NCI-H2196 (cell line): Measurements from ENCODE around the gene LRP1B.
"Not testable (repeated sequence)": the region's sequence is repeated elsewhere in the genome, so short reads cannot be mapped to it uniquely, and the experiment has no call there.

ENCODE experiments used
- DNase-seq: peaks from one replicate; lab custom pipeline; 2025; ENCODE audit not compliant: unreplicated experiment; lab: John Stamatoyannopoulos, UW

Gene LRP1B

DNA sequence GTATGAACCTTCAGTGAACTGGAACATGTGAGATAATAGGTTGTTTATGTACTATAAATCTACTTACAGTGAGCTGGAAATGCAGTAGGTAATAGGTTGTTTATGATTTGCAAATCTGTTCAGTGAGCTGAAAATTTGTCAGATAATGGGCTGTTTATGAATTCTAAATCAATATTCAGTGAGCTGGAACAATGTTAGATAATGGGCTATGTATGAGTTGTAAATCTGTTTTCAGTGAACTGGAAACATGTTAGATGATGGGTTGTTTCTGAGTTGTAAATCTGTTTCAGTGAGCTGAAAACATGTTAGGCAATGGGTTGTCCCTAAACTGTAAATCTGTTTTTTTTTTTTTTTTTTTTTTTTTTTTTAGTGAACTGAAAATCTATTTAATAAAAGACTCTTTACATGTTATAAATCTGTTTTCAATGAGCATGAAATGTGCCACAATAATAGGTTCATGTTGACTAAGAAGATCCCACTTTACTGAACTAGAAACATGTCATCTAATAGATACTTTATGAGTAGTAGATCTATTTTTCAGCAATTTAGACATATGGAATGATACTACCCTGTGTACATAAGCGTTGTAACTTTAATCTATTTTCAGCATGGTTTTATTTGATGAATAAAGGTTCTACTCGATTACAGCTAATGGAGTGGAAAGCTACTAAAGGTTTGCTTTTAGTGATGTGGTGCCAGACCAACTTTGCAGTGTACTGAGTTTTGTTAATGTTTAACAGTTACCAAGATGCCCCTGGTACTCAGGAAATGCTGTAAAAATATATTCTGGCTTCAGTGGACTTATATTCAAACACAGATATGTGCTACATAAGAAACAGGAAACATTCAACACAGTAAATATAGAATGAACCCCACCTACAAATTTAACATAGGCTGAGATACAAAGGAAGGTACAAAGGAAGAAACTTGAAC, 1471.8 kb downstream of the LRP1B start:
- no peak for DNase-seq

DNA sequence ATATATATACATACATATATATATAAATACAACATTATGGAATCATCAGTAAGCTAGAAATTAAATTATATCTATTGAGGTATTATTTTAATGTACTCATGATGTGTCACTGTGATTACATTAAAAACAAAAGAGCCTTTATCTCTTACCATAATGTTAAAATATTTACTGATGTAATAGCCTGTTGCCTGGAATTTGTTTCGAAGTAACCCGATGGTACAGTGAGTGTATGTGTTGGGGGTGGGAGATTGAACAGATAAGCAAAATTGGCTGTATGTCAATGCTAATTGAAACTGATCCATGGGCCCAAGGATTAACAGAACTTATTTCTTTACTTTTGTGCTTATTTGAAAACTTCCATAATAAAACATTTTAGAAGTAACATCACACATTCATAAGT, 1473.2 kb downstream of the LRP1B start:
- DNase-seq, result no peak

DNA sequence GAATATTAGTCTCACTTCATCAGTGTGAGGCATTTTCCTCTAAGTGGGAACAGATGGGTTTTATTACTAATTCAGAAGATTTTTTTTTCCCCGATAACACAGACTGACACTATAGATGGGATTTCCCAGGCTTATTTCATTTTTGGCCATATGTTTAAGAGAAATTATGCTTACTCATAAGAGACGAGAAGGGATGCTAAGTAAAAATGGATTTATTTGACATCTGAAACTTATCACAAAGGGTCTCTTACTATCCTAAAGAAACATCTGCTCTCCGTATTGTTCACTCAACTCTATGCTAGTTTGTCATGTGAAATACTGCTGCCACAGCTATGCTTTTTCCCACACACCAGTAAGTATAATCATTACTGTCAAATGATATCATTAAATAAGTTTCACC, 1476.3 kb downstream of the LRP1B start:
- no peak for DNase-seq

GRCh38 chr2:140650825-140651224, 1480.0 kb downstream of the LRP1B start:
- no peak for DNase-seq

GRCh38 chr2:140650134-140650533, 1480.7 kb downstream of the LRP1B start:
- not testable (repeated sequence) for DNase-seq

DNA sequence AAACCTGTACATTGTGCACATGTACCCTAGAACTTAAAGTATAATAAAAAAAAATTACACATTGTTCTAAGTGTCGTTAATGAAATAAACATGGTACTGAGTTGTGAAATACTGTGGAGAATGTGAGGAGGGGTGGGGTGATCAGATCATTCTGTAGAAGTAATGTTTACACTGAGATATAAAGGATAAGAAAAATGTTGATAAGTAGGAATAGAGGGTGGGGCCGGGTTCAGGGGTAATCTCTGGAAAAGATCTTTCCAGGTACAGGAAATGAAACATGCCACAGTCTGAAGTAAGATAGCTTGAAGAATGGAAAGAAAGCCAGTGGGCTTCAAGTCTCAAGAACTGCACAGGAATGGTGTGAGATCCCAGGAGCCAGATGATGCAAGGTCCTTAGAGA, 1482.4 kb downstream of the LRP1B start:
- DNase-seq, result no peak

GRCh38 chr2:140643761-140644187, 1487.0 kb downstream of the LRP1B start:
- DNase-seq, result no peak

DNA sequence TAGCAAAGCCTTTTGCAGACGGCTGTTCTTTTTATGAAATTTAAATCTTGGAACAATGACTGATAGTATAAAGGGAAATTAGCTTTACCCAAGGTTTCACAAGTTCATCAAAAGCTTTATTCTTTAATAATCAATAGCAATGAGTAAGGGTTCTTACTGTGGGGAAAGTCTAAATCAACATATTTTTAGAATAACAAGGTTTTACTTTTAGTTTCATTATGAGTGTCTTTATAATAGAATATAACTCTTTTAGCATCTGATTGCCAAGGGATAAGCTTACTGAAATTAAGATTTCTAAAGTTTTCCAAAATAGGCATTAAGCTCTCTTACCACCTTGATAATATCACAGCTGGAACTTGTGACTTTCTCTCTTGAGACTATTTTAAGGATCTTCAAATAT, 1489.7 kb downstream of the LRP1B start:
- DNase-seq, result no peak

DNA sequence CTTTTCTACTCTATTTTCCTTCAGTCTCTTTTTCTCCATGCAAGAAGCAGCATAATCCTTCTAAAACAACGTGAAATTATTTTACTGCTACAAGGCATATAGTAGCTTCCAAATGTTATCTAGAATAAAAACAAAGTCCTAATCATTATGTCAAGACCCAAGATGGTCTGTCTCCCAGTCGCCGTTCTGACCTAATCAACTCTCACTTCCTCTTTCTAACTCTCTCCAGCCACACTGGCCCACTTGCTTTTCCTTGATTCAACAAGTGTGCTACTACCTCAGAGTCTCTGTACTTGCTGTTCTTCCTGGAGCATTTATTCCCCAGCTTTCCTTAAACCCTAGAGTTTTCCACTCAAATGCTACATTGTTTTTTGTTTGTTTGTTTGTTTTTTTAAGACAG, 1491.2 kb downstream of the LRP1B start:
- DNase-seq, result no peak

DNA sequence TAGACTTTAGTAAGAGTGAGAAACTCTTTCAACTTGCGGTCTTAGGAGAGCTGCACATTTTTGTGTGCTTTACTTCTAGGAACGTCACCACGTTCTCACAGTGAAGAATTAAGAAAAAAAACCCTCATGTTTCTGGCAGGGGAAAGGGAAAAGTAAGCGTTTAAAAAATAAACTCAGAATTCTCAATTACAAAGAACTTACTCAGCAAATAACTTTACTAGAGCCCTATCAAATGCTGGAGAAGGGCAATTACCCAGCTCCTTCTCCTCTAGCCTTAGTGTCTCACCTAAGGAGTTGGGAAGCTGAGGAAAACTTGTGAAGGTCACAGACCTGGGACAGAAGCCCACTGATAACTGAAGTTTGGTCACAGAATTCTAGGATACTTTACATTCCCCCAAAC, 1500.3 kb downstream of the LRP1B start:
- DNase-seq, result no peak

DNA sequence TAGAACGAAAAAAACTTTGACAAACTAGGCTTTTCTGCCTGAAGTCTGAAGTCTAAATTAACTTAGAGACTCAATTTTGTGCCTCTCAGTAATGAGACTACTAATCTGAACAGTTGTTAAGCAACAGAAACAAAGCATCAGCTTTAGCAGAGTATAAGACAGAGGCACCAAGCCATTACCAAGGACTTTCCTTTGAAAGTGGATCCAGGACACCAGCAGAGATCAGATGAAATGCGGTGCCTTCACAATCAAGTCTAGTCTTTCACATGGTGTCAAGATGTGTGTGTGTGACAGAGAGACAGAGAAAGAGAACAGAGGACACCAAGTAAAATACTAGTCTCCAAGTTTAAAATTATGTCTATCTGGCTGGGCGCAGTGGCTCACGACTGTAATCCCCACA, 1502.9 kb downstream of the LRP1B start:
- no peak for DNase-seq

GRCh38 chr2:140627136-140627535, 1503.7 kb downstream of the LRP1B start:
- DNase-seq, result no peak

- no peak for DNase-seq
These were observed 1506.6 kb downstream of the LRP1B start for GRCh38 chr2:140624200-140624599.

DNA sequence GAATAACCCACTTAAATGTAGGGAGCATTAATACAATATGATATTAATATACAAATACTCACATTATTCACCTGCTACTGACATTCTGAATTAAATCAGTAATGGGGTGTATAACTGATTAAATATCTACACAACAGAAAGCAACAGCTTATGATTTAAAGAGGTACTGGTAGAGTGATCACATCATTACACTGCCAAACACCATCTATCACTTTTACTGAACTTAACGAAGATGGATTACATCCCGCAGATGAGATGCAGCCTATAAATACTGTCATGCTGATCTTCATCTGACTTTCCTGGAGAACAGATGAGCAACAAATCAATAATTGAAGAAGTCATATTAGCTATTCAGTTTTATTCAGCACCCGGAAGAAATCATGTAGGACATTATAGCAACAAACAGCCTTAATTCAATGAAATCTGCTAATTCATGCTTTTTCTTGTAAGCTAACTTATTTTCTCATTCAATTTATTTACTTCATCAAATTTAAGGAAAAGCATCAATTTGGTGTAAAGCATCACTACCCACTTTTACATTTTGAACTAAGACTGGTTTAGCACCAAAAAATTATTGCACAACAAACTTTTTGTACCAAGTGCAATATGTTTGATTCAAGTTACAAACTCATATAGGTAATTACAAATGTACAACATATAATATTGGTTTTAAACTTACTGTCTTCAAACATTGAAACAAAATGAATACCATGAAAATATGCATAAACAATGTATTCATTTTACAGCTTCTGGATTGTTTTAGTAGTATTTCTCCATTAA, 1509.0 kb downstream of the LRP1B start:
- no peak for DNase-seq

DNA sequence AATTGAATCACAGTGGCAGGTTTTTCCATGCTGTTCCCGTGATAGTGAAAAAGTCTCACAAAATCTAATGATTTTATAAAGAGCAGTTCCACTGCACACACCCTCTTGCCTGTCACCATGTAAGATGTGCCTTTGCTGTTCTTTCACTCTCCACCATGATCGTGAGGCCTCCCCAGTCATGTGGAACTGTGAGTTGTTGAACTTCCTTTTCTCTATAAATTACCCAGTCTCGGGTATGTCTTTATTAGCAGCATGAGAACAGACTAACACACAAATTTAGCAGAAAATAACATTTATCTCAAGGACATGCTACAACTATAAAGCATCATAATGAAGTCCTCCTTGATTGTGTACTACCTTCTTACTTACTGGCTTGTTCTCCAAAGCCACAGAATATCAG, 1526.0 kb downstream of the LRP1B start:
- DNase-seq, result no peak

DNA sequence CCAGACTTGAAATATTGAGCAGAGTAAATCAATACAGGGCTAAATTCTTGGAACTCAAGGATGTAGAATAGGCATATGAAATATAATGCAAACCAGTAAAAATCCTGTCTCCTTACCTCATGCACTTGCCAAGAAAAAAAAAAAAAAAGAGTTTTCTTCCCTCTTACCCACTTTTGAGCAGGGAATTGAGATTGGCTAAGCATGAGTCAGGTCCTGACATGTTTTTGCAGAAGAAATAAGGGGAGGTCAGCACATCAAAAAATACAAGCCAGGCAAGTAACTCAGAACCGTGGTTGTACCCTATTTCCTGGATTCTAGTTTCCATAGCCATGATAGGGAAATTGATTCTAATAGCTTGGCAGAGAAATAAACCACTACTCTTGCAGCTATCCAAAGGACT, 1526.7 kb downstream of the LRP1B start:
- no peak for DNase-seq

GRCh38 chr2:140603416-140603815, 1527.4 kb downstream of the LRP1B start:
- DNase-seq, result no peak

DNA sequence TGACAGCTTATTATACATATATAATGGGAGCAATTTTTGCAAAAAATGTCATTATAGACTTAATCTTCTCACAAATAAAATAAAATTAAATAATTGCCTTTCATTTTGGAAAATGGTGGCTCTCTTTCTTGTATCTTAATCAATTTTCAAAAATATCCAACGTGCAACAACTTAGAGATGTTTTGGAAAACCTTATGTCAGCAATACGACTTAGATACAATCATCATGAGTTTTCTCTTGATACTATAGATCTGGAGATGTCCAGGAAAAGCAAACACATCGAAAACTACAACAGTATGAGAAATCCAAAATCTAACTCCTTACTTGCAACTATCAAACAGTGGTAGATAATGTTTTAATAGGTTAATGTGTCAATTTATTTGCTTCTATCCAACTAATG, 1529.0 kb downstream of the LRP1B start:
- no peak for DNase-seq

DNA sequence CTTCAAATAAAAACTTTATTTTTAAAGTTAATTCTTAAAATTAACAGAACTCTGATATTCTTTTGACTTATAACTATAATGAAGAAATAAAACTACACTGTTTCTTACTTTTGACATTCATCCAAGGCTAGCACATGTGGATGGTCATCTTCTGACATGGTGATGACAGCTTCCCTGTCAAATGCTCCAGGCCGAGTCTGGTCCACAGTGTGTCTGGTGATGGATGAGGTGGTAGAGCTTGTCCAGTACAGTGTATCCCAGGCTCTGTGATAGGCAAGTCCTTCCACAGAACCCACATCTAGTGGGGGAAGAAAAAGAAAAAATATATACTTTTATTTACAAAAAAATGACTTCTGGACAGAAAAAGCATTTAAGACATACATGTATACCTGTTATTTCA, 1529.5 kb downstream of the LRP1B start:
- DNase-seq, result no peak

- no peak for DNase-seq
These were observed 1530.7 kb downstream of the LRP1B start for GRCh38 chr2:140600116-140600515.

GRCh38 chr2:140597836-140598235, 1533.0 kb downstream of the LRP1B start:
- no peak for DNase-seq

GRCh38 chr2:140597205-140597604, 1533.6 kb downstream of the LRP1B start:
- no peak for DNase-seq
